Spleen (tissue), 13 donors: ENCODE results near the gene CCND3. TPM values are rescaled to one million over a fixed set of nuclear protein-coding genes. Genes with fewer than 3 reads are reported as not detected.

Experiments used
- DNase-seq: peaks from one replicate; pipeline ENCODE4 v3.0.0-alpha.2; 2020
- H3K27ac ChIP-seq, 8 donors: fragments of 200-600 bp; sonication (generic) in 7 of 8; 1 replicate in 4 of 8; 2 replicates in 4 of 8; pipeline versions ENCODE4 v1.5.0 to v1.8.0; 2016 to 2021; ENCODE audit warnings: inconsistent platforms in 4 of 8, mild to moderate bottlenecking in 4 of 8, moderate library complexity in 1 of 8
- H3K27me3 ChIP-seq, 7 donors: fragments of 200-600 bp; sonication (generic) in 6 of 7; replicated peaks in 1 of 7; 1 replicate in 4 of 7; 2 replicates in 3 of 7; pipeline versions ENCODE4 v1.5.0 to v1.8.0; 2016 to 2021; ENCODE audit warnings: inconsistent platforms in 3 of 7, mild to moderate bottlenecking in 1 of 7
- H3K36me3 ChIP-seq, 6 donors: fragments of 200-600 bp; sonication (generic) in 5 of 6; 1 replicate in 4 of 6; 2 replicates in 2 of 6; pipeline versions ENCODE4 v1.5.0 to v1.8.0; 2016 to 2021; ENCODE audit warnings: inconsistent platforms in 2 of 6
- H3K4me1 ChIP-seq, 6 donors: fragments of 200-600 bp; sonication (generic) in 5 of 6; 1 replicate in 3 of 6; 2 replicates in 3 of 6; pipeline versions ENCODE4 v1.5.0 to v1.8.0; 2016 to 2021; ENCODE audit warnings: inconsistent platforms in 3 of 6
- H3K4me3 ChIP-seq, 8 donors: fragments of 200-600 bp; sonication (generic) in 7 of 8; 1 replicate in 4 of 8; 2 replicates in 4 of 8; pipeline versions ENCODE4 v1.5.0 to v1.8.0; 2016 to 2021; ENCODE audit warnings: inconsistent platforms in 4 of 8, mild to moderate bottlenecking in 4 of 8, moderate library complexity in 2 of 8
- H3K9me3 ChIP-seq, 8 donors: fragments of 200-600 bp; sonication (generic) in 7 of 8; 1 replicate in 4 of 8; 2 replicates in 4 of 8; pipeline versions ENCODE4 v1.5.0 to v1.8.0; 2016 to 2021; ENCODE audit warnings: inconsistent platforms in 4 of 8
- POLR2A ChIP-seq, 3 donors: fragments of 450-650 bp; IDR thresholded peaks; one replicate each; pipeline ENCODE4 v1.5.1; 2017; ENCODE audit warnings: antibody characterized with exemption in 3 of 3, mild to moderate bottlenecking in 1 of 3
- POLR2AphosphoS5 ChIP-seq, 3 donors: sonication (generic); formaldehyde crosslinking; IDR thresholded peaks; one replicate each; pipeline ENCODE4 v1.5.1; 2017; ENCODE audit warnings: antibody characterized with exemption in 3 of 3
- WGBS, 5 donors: extraction: QIAGEN DNeasy Blood & Tissue Kit in 3 of 5; methylation state at CpG; one replicate each; pipeline versions ENCODE4 v1.1.5 to v1.1.7; 2013 to 2018; 5-methylcytosine and 5-hydroxymethylcytosine counted together
- intact Hi-C: fragments of 100-400 bp; cut with DNase I; formaldehyde crosslinking; loops from one replicate; pipeline ENCODE4 v1.15.0; 2023; ENCODE audit warnings: low total_unique reads
- long read RNA-seq, 2 donors: transcript quantifications; one replicate each; lab custom pipeline, GENCODE V29; 2026
- polyA plus RNA-seq, 3 donors: library from polyadenylated mRNA; stranded (reverse); fragments of 200-250 nt; gene quantifications; one replicate each; pipeline ENCODE4 v1.2.1, GENCODE V29; 2013
- total RNA-seq, 7 donors: library from RNA; depleted of rRNA in 3 of 7; stranded (reverse); fragments of >200 nt in 3 of 7; fragmentation: NEBNext Ultra II Directional in 4 of 7; extraction: Animal tissue kit (Norgen Biotek cat#: 25700) in 4 of 7; gene quantifications; one replicate each; pipeline versions ENCODE4 v1.1.0 to v1.2.1, GENCODE V29; 2016 to 2021
- TF ChIP-seq, protein P1 (sequence below), 11 experiments: fragments of 200-600 bp in 7 of 11; fragments of 450-650 bp in 4 of 11; sonication (generic) in 4 of 11; IDR thresholded peaks in 8 of 11; conservative IDR thresholded peaks in 3 of 11; 1 replicate in 7 of 11; 2 replicates in 4 of 11; pipeline versions ENCODE4 v1.4.0 to v1.8.0; 2016 to 2021; ENCODE audit warnings: antibody characterized with exemption in 11 of 11, inconsistent platforms in 4 of 11, mild to moderate bottlenecking in 1 of 11
- donor health status: healthy with polysubstance abuse.
- donor health status: DM: no; HTN: no; CAD: no; lungs with moderate emphysema.
- donor health status: DM: no; HTN: no; CAD: no.
- donor health status: Bipolar disorder and iron deficiency.
- donor health status: healthy.
- donor health status: DM: no; HTN: no; CAD: no.
- donor health status: DM: yes; HTN: yes; CAD: no.

CCND3 gene
- total RNA-seq, result 100 to 1,000 TPM; 124 to 531 (median 334) TPM
- 100 to 1,000 TPM; 115 to 209 (median 202) TPM for polyA plus RNA-seq
- long read RNA-seq, donor 1, transcript CCND3-203 (5 exons, 2,085 nt), result major isoform, 21 of 33 reads
- long read RNA-seq, donor 1, partial matches to known transcripts, result 5 of 33 reads
- long read RNA-seq, donor 1, other reads (novel, unspliced or antisense), result 0 of 33 reads
- long read RNA-seq, donor 2, transcript CCND3-203 (5 exons, 2,085 nt), result major isoform, 24 of 34 reads
- long read RNA-seq, donor 2, partial matches to known transcripts, result 0 of 34 reads
- long read RNA-seq, donor 2, other reads (novel, unspliced or antisense), result 0 of 34 reads

DNA sequence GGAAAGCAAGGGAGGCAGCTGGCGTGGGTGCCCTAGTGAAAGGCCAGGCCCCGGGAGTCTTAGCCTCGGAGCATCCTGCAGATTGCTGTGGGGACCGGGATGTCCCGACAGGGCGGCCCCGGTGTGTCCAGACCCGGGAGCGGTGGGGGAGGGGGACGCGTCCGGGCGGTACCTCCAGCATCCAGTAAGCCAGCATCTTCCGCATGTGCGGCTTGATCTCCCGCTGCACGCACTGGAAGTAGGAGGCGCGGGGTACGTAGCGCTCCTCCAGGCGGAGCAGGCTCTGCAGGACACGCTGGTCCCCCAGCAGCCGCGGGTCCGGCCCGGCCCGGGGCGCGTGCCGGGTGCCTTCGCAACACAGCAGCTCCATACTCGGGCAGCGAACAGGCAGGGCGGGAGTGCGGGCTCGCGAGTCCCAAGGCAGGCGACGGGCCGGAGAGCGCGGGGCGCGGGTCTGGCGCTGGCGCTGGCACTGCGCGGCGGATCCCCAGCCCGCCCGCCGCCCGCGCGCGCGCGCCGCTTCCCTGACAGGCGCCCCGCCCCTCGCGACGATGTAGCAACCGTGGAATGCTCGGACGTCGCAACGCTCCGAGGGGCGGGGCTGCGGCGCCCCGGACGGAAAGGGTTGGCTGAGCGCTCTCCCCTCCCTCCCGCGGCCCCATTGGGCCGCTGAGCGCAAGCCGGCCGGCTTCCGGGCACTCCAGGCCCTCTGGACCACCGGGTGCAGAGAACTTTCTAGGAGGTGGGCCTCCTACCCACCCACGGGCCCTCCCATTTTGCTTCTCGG lies at the start of gene CCND3:
Gene CCND3 (minus strand): TSS at position 529 of the 787 bp plus-strand sequence. CDS start 159 bp downstream, at position 370.
- 0 to 1% (median 0%) methylated on average over 16 to 87 of the region's 87 CpGs for WGBS, 5 donors
- intact Hi-C loops, result no loop called here
- H3K27ac ChIP-seq, result peak within 1 kb of the TSS; percentile 37 to 96 (median 91)
- no peaks in the 10 kb centered on the region for H3K9me3 ChIP-seq
- H3K27me3 ChIP-seq, result no peaks in the 10 kb centered on the region
- peak; percentile 98 for DNase-seq
- TF ChIP-seq POLR2AphosphoS5 (IDR thresholded peaks at IDR 0.05), result peak; percentile 83 to 92 (median 83)
- TF ChIP-seq POLR2A (IDR thresholded peaks at IDR 0.05), result peak in 1 of 3 donors; percentile 69
- TF ChIP-seq, protein P1, sequence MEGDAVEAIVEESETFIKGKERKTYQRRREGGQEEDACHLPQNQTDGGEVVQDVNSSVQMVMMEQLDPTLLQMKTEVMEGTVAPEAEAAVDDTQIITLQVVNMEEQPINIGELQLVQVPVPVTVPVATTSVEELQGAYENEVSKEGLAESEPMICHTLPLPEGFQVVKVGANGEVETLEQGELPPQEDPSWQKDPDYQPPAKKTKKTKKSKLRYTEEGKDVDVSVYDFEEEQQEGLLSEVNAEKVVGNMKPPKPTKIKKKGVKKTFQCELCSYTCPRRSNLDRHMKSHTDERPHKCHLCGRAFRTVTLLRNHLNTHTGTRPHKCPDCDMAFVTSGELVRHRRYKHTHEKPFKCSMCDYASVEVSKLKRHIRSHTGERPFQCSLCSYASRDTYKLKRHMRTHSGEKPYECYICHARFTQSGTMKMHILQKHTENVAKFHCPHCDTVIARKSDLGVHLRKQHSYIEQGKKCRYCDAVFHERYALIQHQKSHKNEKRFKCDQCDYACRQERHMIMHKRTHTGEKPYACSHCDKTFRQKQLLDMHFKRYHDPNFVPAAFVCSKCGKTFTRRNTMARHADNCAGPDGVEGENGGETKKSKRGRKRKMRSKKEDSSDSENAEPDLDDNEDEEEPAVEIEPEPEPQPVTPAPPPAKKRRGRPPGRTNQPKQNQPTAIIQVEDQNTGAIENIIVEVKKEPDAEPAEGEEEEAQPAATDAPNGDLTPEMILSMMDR (IDR thresholded peaks at IDR 0.05 in 8 of 11, conservative IDR thresholded peaks at IDR 0.05 in 3 of 11), result no peak
- peaks cover 37 to 97% (median 72%) of the 10 kb centered on the region in 6 donors for H3K4me1 ChIP-seq
- H3K4me3 ChIP-seq, result peak within 1 kb of the TSS; percentile 55 to 99 (median 96)
- H3K36me3 ChIP-seq, result peaks cover 0 to 58% (median 8%) of the 10 kb centered on the region in 6 donors

DNA sequence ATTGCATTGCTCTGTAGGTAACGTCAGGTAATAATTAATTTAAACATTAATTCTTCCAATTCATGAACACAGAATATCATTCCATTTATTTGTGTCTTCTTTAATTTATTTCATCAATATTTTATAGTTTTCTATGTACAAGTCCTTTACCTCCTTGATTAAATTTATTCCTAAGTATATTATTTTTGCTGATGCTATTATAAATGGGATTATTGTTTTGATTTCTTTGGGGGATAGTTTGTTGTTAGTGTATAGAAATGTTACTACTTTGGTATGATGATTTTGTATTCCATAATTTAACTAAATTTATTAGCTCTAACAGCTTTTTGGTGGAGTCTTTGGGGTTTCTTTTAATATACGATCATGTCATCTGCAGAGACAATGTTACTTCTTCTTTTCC lies 44.7 kb upstream of the CCND3 start:
- no peaks in the 10 kb centered on the region for H3K27me3 ChIP-seq
- H3K27ac ChIP-seq, result no peak overlapping the region
- peaks cover 0 to 66% (median 10%) of the 10 kb centered on the region in 6 donors for H3K4me1 ChIP-seq
- no peak for TF ChIP-seq POLR2AphosphoS5 (IDR thresholded peaks at IDR 0.05)
- TF ChIP-seq POLR2A (IDR thresholded peaks at IDR 0.05), result no peak
- TF ChIP-seq, protein P1 (IDR thresholded peaks at IDR 0.05 in 8 of 11, conservative IDR thresholded peaks at IDR 0.05 in 3 of 11), result no peak
- WGBS, 5 donors, result 91 to 98% (median 93%) methylated on average over 2 of the region's 2 CpGs
- no peak overlapping the region for H3K4me3 ChIP-seq
- intact Hi-C loops, result no loop called here
- no peaks in the 10 kb centered on the region for H3K9me3 ChIP-seq
- H3K36me3 ChIP-seq, result peaks cover 0 to 58% (median 2%) of the 10 kb centered on the region in 6 donors
- no peak for DNase-seq

DNA sequence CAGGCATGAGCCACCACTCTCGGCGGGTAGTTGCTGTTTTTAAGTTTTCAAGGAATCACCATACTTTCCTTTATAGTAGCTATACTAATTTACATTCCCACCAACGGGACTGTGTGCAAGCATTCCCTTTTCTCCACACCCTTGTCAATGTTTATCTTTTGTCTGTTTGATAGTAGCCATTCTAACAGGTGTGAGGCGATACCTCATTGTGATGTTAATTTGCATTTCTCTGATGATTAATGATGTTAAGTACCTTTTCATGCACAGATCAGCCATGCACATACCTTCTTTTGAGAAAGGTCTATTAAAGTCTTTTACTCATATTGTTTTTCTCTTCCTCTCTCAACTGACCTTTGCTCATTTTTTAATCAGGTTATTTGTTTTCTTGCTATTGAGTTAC lies 43.0 kb upstream of the CCND3 start:
- 62 to 68% (median 64%) methylated on average over 4 of the region's 4 CpGs for WGBS, 5 donors
- TF ChIP-seq POLR2AphosphoS5 (IDR thresholded peaks at IDR 0.05) (peak in 1 of 3 donors; percentile 11), POLR2A (IDR thresholded peaks at IDR 0.05) (no peak)
- TF ChIP-seq, protein P1 (IDR thresholded peaks at IDR 0.05 in 8 of 11, conservative IDR thresholded peaks at IDR 0.05 in 3 of 11), result no peak
- Histone ChIP-seq H3K27me3 (no peaks in the 10 kb centered on the region), H3K27ac (no peak overlapping the region), H3K4me1 (peaks cover 4 to 66% (median 19%) of the 10 kb centered on the region in 6 donors), H3K36me3 (peaks cover 0 to 54% (median 2%) of the 10 kb centered on the region in 6 donors), H3K9me3 (no peaks in the 10 kb centered on the region), H3K4me3 (no peak overlapping the region)
- DNase-seq, result no peak
- intact Hi-C loops, result no loop called here
